GM06990 (cell line): ENCODE results near the gene PLA2G15.
A peak's percentile ranks its signal among the peaks of the same experiment; 100 is the strongest.

ENCODE experiments used
- DNase-seq: peaks from one replicate; pipeline ENCODE4 v3.0.0-alpha.2; 2011; ENCODE audit not compliant: insufficient read length; ENCODE audit errors: extremely low read depth
- H3K27me3 ChIP-seq: replicated peaks from 2 replicates; pipeline ENCODE4 v1.6.0; 2011; ENCODE audit warnings: low read length; ENCODE audit not compliant: control insufficient read depth, insufficient read depth
- H3K36me3 ChIP-seq: 2 replicates; pipeline ENCODE4 v1.5.1; 2011; ENCODE audit warnings: low read length; ENCODE audit not compliant: control insufficient read depth, insufficient read depth
- H3K4me3 ChIP-seq: replicated peaks from 2 replicates; pipeline ENCODE4 v1.5.1; 2011; ENCODE audit warnings: low read depth, mild to moderate bottlenecking, control low read depth, low read length
- CTCF ChIP-seq: IDR thresholded peaks from 2 replicates; pipeline ENCODE4 v1.5.1; 2011; ENCODE audit warnings: low read length, control low read depth, mild to moderate bottlenecking, inconsistent platforms; ENCODE audit not compliant: insufficient read depth, poor library complexity, severe bottlenecking

PLA2G15 gene

GRCh38 chr16:68306633-68307032 lies 61.5 kb downstream of the PLA2G15 start:
- no peaks in the 10 kb centered on the region for H3K27me3 ChIP-seq
- peaks cover 12% of the 10 kb centered on the region for H3K36me3 ChIP-seq
- no peak for TF ChIP-seq CTCF
- H3K4me3 ChIP-seq = no peak overlapping the region
- DNase-seq = no peak

- no peaks in the 10 kb centered on the region for H3K27me3 ChIP-seq
- no peak for TF ChIP-seq CTCF
- no peaks in the 10 kb centered on the region; the same call in none of the 2 replicates for H3K36me3 ChIP-seq
- H3K4me3 ChIP-seq = peak overlapping the region; percentile 97
- DNase-seq = no peak
Measured at GRCh38 chr16:68309799-68310198, 64.6 kb downstream of the PLA2G15 start.

- Histone ChIP-seq H3K27me3 (no peaks in the 10 kb centered on the region), H3K36me3 (no peaks in the 10 kb centered on the region; the same call in none of the 2 replicates), H3K4me3 (peak overlapping the region; percentile 97)
- no peak for TF ChIP-seq CTCF
- DNase-seq = no peak
Measured at GRCh38 chr16:68310437-68310773, 65.2 kb downstream of the PLA2G15 start.
